ENCODE measurements around the gene HCN4.

HCN4 gene

GRCh38 chr15:73378089-73378488, 9.3 kb upstream of the HCN4 start:
- DNase-seq = no peak

DNA sequence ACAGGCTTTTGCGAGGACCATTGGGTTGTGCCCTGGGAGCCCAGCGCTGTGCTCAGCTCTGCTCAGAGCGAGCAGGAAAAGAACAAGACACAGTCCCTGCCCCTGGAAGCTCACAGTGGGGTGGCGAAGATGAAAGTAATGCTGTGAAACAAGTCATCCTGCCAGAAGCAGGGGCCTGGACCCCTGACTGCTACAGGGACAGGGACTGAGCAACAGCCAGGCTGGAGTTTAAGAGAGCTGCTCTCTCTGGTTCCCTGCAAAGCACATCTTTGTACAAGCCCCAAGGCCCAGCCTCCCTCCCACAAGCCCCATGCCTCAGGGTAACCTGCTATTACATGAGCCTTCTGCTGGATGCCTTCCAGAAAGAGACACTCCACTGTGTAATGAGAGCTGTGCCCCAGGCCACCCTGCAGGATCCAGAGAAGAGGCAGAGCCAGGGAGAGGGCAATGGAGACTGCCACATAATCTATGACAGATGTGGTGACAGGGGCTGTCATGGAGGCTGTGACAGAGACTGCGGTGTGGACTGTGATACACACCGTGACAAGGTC, 7.1 kb upstream of the HCN4 start:
- no peak for DNase-seq

GRCh38 chr15:73375012-73375411, 6.3 kb upstream of the HCN4 start:
- no peak for DNase-seq

GRCh38 chr15:73374604-73375003, 5.8 kb upstream of the HCN4 start:
- no peak for DNase-seq

- DNase-seq = no peak
Measured at GRCh38 chr15:73373221-73373620, 4.5 kb upstream of the HCN4 start.

DNA sequence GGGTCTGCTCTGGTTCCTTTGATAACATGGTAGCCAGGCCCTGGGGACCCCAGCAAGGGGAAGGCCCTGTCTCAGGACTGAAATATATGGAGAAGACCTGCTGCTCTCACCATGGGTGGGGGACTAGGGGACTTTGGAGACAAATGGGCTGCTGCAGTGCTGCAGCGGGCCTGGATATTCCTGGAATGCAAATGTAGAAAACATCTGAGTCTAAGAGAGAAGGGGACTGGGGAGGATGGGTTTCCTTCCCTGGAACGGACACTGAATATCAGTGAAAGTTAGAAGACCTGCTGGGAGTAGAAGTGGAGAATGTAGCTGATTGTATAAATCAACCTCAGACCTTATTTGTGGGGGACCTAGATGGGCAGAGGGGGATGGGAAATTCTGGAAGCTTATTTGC, 3.1 kb upstream of the HCN4 start:
- DNase-seq = no peak

GRCh38 chr15:73370151-73370550, 1.4 kb upstream of the HCN4 start:
- DNase-seq = no peak

GRCh38 chr15:73369154-73369694, 466 bp upstream of the HCN4 start:
- DNase-seq = no peak

DNA sequence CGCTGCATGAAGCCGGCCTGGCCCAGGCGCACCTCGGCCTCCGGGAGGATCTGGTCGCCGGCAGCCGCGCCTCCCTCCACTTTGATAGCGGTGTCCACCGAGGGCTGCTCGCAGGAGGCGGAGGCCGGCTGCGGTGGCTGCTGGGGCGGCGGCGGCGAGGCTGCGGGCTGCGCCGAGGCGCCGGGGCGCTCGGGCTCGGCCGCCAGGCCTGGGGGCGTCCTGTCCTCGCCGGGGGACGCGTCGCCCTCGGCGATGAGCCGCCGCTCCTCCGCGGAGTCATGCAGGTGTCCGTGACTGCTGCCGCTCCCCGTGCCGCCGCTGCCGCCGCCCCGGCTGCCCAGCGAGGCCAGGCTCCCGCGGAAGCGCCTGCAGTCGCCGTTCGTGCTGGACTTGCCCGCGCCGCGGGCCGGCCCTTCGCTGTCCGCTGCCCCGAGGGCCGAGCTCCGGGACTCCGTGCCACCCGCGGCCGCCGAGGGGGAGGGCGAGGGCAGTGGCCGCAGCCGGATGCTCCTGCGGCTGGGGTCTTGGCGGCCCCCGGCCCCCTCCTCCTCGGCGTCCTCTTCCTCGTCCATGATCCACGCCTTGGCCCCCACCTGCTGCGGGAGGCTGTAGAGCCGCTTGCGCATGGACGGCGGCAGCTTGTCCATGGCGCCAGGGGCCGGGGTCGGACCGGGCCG, 996 bp downstream of the HCN4 start:
- no peak for DNase-seq

DNA sequence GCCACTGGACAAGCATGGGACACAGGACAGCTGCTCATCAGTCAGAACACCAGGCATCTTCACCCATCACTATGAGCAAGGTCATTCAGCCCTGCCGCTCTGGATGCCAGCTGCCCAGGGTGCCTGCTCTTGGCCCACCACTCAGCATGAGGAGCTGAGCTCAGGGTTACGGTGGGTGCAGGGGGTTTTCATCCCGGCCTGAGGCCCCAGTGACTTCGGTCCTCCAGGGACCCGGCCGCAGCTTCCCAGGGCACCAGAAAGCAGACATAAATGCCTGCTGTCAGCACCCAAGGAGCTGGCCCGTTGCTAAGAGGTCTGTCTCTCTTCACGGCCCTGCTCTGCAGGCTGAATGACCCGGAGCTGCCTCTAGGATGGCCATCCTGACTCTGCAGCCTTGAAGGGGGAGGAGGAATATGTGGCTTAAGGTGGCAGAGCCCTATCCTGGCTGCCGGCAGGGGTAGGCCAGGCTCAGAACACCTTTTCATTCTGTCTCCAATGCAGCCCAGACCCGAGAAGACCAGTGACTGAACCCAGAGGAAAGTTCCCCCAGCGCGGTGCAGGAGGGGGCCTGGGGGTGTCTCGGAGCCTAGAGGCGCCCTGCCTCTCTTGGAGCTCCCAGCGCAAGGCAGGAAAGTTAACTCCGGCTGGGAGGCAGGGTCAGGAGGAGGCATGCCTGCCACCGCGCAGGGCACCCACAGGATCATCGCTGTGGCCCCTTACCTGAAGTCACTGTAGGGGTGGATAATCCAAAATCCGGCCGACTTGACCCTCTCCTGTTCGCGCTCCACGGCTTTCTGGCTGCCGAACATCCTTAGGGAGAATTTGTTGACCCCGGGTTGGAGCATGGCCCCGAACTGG, 1.8 kb downstream of the HCN4 start:
- DNase-seq = no peak

DNA sequence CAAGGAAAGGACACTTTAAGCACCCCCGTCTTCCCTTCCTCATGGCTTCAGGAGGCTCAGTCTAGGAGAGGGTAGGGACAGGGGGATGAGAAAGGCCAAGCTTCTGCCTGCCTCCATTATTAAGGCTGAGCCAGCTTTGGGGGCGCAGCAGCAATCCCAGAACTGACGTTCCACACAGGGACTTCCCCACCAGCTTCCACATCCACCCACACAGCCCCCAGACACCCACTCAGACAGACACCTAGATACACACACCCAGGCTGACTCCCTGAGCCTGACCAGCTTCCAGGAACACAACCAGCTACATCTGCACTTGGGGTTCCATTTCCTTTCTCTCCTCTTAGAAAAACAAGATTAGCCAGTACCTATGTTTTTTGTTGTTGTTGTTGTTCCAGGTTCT, 4.7 kb downstream of the HCN4 start:
- no peak for DNase-seq

- DNase-seq = no peak
Measured at GRCh38 chr15:73362900-73363299, 5.9 kb downstream of the HCN4 start.

DNA sequence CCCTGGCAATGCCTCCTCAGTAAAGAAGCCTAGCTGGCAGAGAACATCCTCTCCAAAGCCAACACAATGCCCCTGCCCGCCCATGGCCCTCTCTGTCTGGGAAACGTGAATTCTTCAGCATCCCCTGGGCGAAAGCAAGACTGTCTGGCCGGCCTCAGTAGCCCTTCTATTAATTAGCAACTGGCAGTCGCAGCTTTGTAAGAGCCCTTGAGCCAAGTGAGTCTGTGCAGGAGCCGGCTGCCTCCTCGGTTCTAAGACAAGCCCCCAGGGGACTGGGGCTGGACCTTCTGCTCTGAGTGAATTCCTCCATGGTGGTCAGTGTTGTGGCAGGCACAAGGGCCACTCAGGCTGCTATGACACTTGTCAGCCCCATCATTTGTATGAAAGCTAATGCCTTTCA, 7.4 kb downstream of the HCN4 start:
- DNase-seq = no peak

- DNase-seq = no peak
Measured at GRCh38 chr15:73359651-73360050, 9.1 kb downstream of the HCN4 start.

DNA sequence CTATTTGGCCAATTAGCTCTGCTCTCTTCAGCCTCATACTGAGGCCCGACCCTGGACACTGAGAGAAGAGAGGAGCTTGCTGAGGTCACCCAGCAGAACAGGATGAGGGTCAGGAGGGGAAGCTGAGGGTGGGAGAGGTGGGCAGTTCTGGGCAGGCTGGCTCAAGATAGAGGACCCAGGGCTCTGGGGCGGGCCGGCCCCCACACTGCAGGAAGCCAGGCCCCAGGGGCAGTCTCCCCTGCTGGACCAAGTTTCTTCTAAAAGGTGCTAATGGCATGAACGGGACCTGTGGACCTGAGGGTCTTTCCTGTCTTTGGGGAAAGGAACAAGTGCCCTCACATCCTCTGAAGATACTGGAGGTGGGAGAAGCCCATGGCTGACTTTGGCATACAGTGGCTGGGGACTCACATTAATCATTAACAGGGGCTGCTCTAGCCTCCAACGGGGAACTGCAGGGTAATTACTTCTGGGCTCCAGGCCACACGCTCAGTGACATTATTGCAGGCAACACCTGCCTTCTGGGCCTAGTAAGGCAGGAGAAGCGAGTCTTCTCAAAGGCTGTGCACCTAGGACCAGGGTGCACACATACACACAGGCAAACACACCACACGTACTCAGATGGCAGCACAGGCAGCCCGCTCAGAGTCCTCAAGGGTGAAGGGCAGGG, 10.6 kb downstream of the HCN4 start:
- DNase-seq = no peak

DNA sequence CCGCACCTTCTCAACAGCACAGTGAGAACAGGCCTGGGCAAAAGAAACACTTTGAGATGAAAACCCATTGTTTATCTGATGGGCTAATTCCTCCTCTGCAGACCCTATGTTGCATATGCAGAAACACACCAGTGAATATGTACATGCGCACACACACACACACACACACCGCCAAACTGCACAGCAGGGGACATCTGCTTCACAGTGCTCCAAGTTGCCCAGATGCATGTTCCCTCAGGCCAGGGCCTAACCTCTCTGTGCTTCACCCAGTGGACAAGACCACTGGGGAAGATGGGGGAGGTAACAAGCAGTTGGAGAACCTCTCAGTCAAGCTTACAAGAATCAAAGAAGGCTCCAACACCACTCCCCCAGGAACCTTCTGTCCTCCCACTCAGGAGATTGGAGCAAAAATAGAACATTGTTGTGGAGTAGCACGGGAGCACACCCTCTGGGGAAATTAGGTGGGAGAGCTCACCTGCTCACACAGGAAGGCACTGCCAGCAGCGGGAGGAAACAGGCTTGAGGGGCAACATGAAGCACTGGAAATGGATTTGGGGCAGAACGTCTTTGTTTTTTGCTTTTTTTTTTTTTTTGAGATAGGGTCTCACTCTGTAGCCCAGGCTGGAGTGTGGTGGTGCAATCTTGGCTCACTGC, 13.0 kb downstream of the HCN4 start:
- no peak for DNase-seq

- no peak for DNase-seq
Measured at GRCh38 chr15:73354241-73354640, 14.5 kb downstream of the HCN4 start.

DNA sequence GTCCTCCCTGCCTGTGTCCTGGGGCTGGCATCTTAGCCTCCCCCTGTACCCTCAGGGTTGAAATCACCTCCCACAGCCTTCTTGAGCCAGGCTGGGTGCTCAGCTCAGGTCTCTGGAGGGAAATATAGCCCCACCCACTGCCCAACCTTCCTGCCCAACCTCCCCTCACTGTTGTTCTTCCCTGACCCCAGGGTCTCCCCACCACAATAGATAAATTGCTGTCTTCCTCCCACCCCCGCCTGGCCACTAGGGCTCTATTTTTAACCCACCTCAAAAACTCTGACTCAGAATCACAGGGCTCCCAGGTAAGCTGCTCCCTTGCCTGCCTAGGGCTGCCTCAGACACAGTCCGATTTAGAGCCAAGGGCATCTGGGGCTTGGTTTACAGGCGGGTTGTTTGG, 15.0 kb downstream of the HCN4 start:
- no peak for DNase-seq

- no peak for DNase-seq
Measured at GRCh38 chr15:73352082-73352481, 16.7 kb downstream of the HCN4 start.

DNA sequence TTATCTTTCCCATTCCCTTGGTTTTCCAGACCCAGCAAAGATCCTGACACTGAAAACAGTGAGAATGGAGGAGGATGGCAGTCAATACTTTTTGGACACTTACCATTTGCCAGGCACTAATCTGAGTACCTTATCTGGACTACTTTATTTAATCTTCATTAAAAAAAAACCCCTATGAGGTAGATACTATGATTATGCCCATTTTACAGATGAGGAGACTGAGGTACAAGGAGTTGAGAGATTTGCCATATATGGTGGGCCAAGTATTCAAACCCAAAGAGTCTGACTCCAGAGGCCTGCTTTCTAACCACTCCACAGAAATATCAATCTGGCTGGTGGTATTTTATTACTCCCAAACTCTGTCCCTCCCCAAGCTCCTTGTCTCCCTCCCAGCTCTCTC, 19.6 kb downstream of the HCN4 start:
- DNase-seq = no peak

GRCh38 chr15:73346735-73347312, 21.9 kb downstream of the HCN4 start:
- no peak for DNase-seq

DNA sequence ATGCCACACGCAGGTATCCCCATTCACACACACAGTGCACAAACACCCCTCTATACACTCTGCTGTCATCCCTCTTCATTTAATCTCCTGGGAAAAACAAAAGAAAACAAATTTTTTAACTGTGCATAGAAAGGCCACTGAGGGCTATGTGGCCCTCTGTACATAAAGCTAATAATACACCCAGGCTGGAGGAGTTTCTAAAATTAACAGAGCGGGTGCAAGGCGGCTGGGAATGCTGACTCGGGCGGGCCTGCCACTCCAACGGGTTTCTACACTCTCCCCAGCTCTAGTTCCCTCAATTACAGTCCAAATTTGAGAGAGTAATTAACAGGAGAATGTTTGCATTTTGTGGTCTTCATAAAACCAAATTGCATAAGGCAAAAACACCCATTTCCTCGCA, 23.1 kb downstream of the HCN4 start:
- no peak for DNase-seq

DNA sequence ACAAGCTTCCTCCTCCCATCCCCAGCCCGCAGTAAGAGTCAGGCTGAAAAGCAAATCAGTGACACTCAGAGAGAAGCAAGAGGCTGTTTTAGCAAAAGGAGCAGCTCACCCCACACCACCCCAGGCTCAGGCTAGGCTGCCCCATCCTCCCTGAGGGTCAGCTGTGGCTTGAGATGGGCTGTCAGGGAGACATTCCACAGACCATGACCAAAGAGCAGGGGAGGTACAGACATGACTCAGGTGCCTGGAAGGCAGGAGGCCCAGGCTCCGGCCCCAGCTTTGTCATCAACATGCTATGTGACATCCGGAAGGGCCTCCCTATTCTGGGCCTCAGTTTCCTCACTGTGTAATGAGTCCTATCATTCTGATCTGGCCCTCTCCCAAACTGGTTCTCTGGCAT, 24.7 kb downstream of the HCN4 start:
- DNase-seq = no peak

Data from NCI-H1930 (cell line).